GM18517 (cell line): ENCODE measurements around the gene SNED1.

Experiments used
- ATAC-seq: cut with Tn5 transposase; IDR thresholded peaks from one replicate; pipeline ENCODE4 v1.9.1; 2021; ENCODE audit warnings: mild to moderate bottlenecking, moderate library complexity; ENCODE audit not compliant: unreplicated experiment

The SNED1 gene

DNA sequence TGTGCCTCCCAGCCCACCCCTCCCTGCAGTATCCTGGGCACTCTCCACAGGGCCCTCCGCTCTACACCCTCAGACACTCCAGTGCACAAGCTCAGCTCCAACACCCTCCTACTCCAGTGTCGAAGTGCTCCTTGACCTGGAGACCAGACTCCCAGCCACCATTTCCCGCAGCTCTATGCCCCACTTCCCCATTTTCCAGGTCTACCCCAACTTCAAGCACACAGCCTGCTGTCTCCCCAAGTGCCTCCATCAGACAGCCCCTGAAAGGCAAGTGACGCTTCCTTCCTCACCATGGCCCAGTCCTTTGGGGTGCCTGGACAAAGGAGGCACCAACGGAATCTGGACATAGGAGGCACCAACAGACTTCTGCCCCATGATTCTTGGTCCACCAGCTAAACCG is 143.6 kb downstream of the SNED1 start:
- ATAC-seq: no peak

DNA sequence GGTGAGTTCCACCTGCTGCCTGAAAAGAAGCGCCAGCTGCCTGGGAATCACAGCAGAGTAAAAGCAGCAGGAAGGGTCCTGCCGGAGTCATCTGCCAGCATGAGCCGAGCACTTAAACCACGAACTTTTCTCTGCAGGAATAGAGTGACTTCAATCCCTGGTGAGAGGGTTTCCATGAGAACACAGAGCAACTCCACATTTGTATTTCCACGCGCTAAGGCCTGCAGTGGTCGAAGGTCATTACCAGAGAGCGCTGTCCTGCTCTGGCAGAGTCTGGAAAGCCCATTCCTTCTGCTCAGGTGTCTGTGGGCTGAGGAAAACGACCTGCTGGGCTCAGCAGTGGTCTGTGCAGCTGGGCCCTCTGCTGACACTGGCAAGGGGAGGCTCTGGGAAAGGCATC is 144.2 kb downstream of the SNED1 start:
- no peak for ATAC-seq
